PFSK-1 (cell line): ENCODE data around the gene MAPK12.

ENCODE experiments used
- FOXP2 ChIP-seq: optimal IDR thresholded peaks from 2 replicates; pipeline ENCODE3; 2011; ENCODE audit warnings: borderline replicate concordance, control low read depth, inconsistent platforms; ENCODE audit not compliant: insufficient read depth; ENCODE audit errors: extremely low read length, extremely low read depth
- POLR2AphosphoS5 ChIP-seq: IDR thresholded peaks from 2 replicates; pipeline ENCODE4 v1.6.1; 2012; ENCODE audit warnings: low read depth, mild to moderate bottlenecking, control low read depth, low read length, moderate library complexity
- SIN3A ChIP-seq: IDR thresholded peaks from 2 replicates; pipeline ENCODE4 v1.6.1; 2012; ENCODE audit warnings: mild to moderate bottlenecking, low read length, moderate library complexity, borderline replicate concordance; ENCODE audit not compliant: insufficient read depth
- TAF1 ChIP-seq: IDR thresholded peaks from 2 replicates; pipeline ENCODE4 v1.6.1; 2012; ENCODE audit warnings: low read length, control low read depth, borderline replicate concordance; ENCODE audit not compliant: insufficient read depth
- TF ChIP-seq, protein P1 (sequence below), 2 experiments: IDR thresholded peaks; 2 replicates each; pipeline versions ENCODE4 v1.6.1 to v1.8.0; 2011 to 2012; ENCODE audit warnings: low read depth in 2 of 2, low read length in 2 of 2, control low read depth in 1 of 2, inconsistent platforms in 1 of 2, mild to moderate bottlenecking in 1 of 2, moderate library complexity in 1 of 2; ENCODE audit not compliant: insufficient read depth in 1 of 2

Gene MAPK12

DNA sequence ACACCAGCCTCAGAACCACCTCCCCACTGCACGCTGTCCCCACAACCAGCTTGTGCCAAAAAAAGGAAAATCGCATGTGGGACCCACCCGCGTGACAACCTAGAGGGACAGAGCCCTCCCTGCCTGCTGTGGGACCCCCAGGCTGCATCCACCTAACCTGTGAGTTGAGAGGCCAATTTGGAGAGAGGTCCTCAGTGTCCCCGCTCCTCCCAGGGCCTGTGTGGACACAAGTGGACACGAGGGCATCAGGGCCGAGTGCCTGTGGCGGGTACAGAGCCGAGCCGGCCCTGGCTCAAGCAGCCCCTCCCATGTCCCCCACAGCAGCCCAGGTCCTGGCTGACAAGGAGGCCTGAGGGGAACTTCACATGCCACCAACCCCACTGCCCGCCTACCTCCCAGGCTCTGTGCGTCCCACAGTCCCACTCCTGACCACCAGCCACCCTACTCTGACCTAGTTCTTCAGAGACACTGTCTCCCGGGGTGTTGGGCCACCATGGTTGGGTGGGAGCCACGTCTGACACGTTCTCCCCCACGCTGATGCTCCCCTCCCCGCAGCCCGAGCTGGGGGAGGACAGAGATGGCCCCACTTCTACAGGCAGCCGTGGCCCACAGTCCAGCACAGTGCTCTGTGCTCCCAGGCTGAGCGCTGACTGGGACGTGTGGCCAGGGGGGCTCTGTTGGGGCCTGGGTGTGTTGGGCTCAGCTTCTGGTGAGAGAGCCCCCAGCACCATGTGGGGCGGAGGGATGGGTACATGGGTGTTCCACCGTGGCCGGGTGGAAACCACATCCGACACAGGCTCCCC, 41.5 kb downstream of the MAPK12 start:
- TF ChIP-seq TAF1 = no peak
- TF ChIP-seq SIN3A = no peak
- no peak for TF ChIP-seq POLR2AphosphoS5

DNA sequence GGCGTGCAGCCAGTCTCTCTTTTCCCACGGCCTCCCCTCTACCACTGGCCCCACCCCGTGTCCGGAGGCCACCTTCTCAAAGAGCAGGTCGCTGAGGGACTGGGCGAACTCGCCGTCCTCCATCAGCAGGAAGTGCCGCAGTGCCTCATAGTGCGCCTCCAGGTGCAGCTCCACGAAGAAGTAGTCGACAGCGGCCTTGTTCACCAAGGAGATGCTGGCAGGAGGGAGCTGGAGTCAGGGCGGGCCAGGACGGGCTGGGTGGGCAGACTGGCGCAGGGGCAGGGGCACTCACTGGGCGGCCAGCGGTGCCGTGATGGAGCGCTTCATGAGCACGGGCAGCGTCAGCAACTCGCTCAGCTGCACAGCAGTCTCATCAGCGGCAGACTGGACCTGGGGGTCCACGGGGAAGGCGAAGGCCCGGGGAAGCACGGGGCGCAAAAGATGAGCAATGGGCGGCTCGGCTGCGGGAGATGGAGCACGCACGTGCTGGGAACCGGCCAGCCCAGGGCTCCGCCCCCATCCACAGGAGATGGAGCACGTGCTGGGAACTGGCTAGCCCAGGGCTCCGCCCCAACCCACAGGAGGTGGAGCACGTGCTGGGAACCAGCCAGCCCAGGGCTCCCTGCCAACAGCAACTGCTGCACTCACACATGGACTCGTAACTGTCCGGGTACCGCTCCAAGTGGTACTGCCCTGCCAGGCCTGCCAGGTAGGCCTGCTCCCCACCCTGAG, 42.3 kb downstream of the MAPK12 start:
- TF ChIP-seq SIN3A (no peak), TAF1 (no peak), FOXP2 (no peak), POLR2AphosphoS5 (no peak)
- TF ChIP-seq, protein P1, sequence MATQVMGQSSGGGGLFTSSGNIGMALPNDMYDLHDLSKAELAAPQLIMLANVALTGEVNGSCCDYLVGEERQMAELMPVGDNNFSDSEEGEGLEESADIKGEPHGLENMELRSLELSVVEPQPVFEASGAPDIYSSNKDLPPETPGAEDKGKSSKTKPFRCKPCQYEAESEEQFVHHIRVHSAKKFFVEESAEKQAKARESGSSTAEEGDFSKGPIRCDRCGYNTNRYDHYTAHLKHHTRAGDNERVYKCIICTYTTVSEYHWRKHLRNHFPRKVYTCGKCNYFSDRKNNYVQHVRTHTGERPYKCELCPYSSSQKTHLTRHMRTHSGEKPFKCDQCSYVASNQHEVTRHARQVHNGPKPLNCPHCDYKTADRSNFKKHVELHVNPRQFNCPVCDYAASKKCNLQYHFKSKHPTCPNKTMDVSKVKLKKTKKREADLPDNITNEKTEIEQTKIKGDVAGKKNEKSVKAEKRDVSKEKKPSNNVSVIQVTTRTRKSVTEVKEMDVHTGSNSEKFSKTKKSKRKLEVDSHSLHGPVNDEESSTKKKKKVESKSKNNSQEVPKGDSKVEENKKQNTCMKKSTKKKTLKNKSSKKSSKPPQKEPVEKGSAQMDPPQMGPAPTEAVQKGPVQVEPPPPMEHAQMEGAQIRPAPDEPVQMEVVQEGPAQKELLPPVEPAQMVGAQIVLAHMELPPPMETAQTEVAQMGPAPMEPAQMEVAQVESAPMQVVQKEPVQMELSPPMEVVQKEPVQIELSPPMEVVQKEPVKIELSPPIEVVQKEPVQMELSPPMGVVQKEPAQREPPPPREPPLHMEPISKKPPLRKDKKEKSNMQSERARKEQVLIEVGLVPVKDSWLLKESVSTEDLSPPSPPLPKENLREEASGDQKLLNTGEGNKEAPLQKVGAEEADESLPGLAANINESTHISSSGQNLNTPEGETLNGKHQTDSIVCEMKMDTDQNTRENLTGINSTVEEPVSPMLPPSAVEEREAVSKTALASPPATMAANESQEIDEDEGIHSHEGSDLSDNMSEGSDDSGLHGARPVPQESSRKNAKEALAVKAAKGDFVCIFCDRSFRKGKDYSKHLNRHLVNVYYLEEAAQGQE (IDR thresholded peaks at IDR 0.05; ENCODE audit: insufficient read depth in 1 of 2, low read depth in 2 of 2, low read length in 2 of 2) = no peak

DNA sequence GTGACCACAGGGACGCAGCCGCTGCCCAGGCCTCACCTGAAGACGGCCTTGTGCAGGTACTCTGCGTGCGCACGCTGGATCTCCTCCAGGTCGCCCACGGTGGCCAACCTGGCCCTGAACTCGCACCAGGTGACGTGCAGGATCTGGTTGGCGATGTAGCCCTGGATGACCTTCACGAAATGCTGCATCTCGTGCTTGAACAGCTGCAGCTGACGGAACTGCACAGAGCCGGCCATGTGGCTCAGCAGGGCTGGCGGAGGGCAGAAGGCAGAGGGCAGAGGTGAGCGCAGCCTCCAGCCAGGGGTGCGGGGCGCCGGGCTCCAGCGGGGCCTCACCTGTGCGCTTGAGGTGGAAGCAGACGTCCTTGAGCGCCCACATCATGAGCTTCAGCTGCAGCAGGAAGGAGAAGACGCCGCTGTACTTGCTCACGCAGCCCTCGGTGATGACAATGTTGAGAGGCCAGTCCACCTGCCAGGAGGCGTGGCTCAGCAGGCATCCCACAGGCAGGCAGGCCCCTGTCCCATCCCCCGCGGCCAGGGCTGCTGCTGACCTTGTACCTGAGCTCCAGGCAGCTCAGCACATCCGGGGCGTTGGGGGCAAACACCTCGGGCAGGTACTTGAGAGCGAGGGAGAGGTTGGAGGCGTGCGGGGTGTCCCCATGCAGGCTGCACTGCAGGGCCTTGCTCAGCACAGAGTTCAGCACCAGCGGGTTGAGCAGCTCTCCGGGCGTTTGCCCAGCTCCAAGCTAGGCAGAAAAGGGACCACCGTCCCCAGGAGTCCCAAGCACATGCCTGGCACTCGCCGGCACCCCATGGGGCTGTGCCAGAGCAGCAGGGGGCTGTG, 43.1 kb downstream of the MAPK12 start:
- TF ChIP-seq, protein P1 (IDR thresholded peaks at IDR 0.05; ENCODE audit: insufficient read depth in 1 of 2, low read depth in 2 of 2, low read length in 2 of 2) = no peak
- no peak for TF ChIP-seq POLR2AphosphoS5

DNA sequence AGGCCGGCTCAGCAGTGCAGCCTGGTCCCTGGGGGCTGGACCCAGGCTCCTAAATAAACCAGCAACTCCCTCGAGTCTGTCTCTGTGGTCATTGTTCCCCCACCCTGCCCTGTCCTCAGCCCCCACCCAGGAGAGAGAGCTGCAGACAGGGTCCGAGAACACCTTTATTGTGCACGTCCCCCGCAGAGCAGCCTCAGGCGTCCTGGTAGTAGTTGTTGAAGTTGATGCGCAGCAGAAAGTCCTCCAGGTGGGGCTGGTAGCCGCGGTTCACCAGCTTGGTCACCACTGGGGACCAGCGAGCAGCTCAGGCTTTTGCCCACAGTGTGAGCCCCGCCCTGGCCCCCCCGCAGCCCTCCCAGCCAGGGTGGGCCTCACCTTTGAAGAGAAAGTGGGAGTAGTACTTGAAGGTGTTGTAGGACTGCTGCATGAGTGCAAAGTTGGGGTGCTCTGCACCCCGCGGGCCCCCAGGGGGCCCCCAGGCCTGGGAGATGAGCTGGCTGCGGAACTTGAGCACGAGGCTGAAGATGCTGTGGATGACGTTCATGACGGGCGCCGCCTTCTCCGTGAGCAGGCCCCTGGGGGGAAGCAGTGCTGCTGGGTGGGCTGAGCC, 43.8 kb downstream of the MAPK12 start:
- TF ChIP-seq POLR2AphosphoS5 (no peak), TAF1 (no peak), SIN3A (no peak), FOXP2 (no peak)
- TF ChIP-seq, protein P1 (IDR thresholded peaks at IDR 0.05; ENCODE audit: insufficient read depth in 1 of 2, low read depth in 2 of 2, low read length in 2 of 2) = no peak

DNA sequence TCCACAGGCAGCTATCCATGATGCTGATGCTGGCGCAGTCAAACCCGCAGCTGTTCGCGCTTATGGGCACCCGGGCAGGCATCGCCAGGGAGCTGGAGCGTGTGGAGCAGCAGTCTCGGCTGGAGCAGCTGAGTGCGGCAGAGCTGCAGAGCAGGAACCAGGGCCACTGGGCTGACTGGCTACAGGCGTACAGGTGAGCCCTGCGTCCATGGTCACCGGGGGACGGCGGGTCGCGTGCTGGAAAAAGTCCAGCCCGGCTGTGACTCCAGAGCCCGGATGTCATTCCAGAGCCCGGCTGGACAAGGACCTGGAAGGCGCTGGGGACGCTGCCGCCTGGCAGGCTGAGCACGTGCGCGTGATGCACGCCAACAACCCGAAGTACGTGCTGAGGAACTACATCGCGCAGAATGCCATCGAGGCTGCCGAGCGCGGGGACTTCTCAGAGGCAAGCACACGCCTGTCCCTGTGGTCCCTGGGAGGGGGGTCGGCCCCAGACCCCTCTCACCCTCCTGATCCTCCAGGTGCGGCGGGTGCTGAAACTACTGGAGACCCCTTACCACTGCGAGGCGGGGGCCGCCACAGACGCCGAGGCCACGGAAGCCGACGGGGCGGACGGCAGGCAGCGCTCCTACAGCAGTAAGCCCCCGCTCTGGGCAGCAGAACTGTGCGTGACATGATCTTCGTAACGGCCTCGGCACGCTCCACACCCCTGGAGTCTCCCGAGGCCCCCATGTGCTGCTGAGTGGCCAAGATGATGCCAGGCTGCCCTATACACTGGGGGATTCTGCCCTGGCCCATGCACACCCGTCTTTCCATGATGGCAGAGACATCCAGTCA, 44.6 kb downstream of the MAPK12 start:
- TF ChIP-seq, protein P1 (IDR thresholded peaks at IDR 0.05; ENCODE audit: insufficient read depth in 1 of 2, low read depth in 2 of 2, low read length in 2 of 2) = no peak
- TF ChIP-seq SIN3A (no peak), FOXP2 (no peak), TAF1 (no peak), POLR2AphosphoS5 (no peak)
